ENCODE results near the gene SDR9C7. TPM values are rescaled to one million over a fixed set of nuclear protein-coding genes. Genes with fewer than 3 reads are reported as not detected.

Gene SDR9C7
- total RNA-seq, 1 experiment from 2014 or later: not detected

GRCh38 chr12:56931474-56931978, 2.7 kb downstream of the SDR9C7 start (continued):
- no peak for TF ChIP-seq RAD21 (IDR thresholded peaks at IDR 0.05; ENCODE audit: low read depth)

GRCh38 chr12:56930241-56930640, 4.0 kb downstream of the SDR9C7 start:
- Histone ChIP-seq H3K9ac (ENCODE audit: low read length) (no peak overlapping the region), H3K9me2 (ENCODE audit: insufficient read depth) (no peaks in the 10 kb centered on the region), H3K36me3 (ENCODE audit: control insufficient read depth in 1 of 2, insufficient read depth in 2 of 2, low read length in 2 of 2) (no peaks in the 10 kb centered on the region), H3K4me2 (ENCODE audit: low read length) (no peak overlapping the region), H3K79me2 (ENCODE audit: insufficient read depth, low read length) (no peaks in the 10 kb centered on the region), H3K9me3 (ENCODE audit: control insufficient read depth in 1 of 2, insufficient read depth in 1 of 2, low read depth in 1 of 2, low read length in 2 of 2) (no peaks in the 10 kb centered on the region), H2AFZ (ENCODE audit: low read depth, low read length, poor library complexity, severe bottlenecking) (no peak overlapping the region), H3K27ac (ENCODE audit: low read depth, low read length) (no peak overlapping the region), H3K4me1 (ENCODE audit: control insufficient read depth in 1 of 2, insufficient read depth in 2 of 2, low read length in 2 of 2) (peaks cover 0 to 5% of the 10 kb centered on the region in 2 experiments; a peak in 2 of 4 replicates), H3K27me3 (ENCODE audit: insufficient read depth, low read length) (no peaks in the 10 kb centered on the region; the same call in 1 of the 2 replicates), H4K20me1 (ENCODE audit: insufficient read depth) (no peaks in the 10 kb centered on the region), H3K4me3 (replicated peaks in 1 of 2; ENCODE audit: low read depth in 1 of 2, low read length in 2 of 2) (no peak overlapping the region)
- ChIA-PET CTCF (no interaction called here), POLR2A (no interaction called here), RAD21 (ENCODE audit: low non-redundant PET in 1 of 2, low total read pairs in 2 of 2, uncharacterized antibody in 2 of 2, unreplicated experiment in 2 of 2) (no interaction called here)
- ATAC-seq (no peak), DNase-seq (ENCODE audit: low read depth, low spot score) (no peak)
- BruUV-seq (replicated peaks): no TSS peak
- intact Hi-C loops (cut with micrococcal nuclease): no loop called here
- TF ChIP-seq ELF1 (IDR thresholded peaks at IDR 0.05; ENCODE audit: borderline replicate concordance, low read depth): no peak
- no peak for TF ChIP-seq ZNF274 (IDR thresholded peaks at IDR 0.05; ENCODE audit: low read depth, low read length)
- TF ChIP-seq JUND (IDR thresholded peaks at IDR 0.05): no peak
- TF ChIP-seq SP1 (IDR thresholded peaks at IDR 0.05; ENCODE audit: low read depth): no peak
- no peak for TF ChIP-seq TCF7L2 (IDR thresholded peaks at IDR 0.05; ENCODE audit: borderline replicate concordance, extremely low read depth, insufficient read depth, insufficient read length)
- TF ChIP-seq POLR2A (IDR thresholded peaks at IDR 0.05; ENCODE audit: borderline replicate concordance, extremely low read depth, insufficient read depth, insufficient read length): no peak
- no peak for TF ChIP-seq EZH2 (IDR thresholded peaks at IDR 0.05)
- TF ChIP-seq POLR2AphosphoS5 (IDR thresholded peaks at IDR 0.05; ENCODE audit: low read depth, low read length): no peak
- no peak for TF ChIP-seq FOSL1 (IDR thresholded peaks at IDR 0.05; ENCODE audit: low read depth)
- TF ChIP-seq REST (IDR thresholded peaks at IDR 0.05; ENCODE audit: low read depth): no peak
- TF ChIP-seq EZH2phosphoT487 (IDR thresholded peaks at IDR 0.05; ENCODE audit: borderline replicate concordance): no peak
- TF ChIP-seq ZFX (IDR thresholded peaks at IDR 0.05): no peak
- TF ChIP-seq ATF3 (IDR thresholded peaks at IDR 0.05): no peak
- TF ChIP-seq CBX3 (IDR thresholded peaks at IDR 0.05; ENCODE audit: low read depth): no peak
- no peak for TF ChIP-seq CEBPB (IDR thresholded peaks at IDR 0.05; ENCODE audit: low read depth)
- TF ChIP-seq CTCF (IDR thresholded peaks at IDR 0.05 in 2 of 3, conservative IDR thresholded peaks at IDR 0.05 in 1 of 3; ENCODE audit: borderline replicate concordance in 1 of 3, insufficient read depth in 1 of 3, low read depth in 2 of 3, low read length in 2 of 3): no peak
- TF ChIP-seq RAD21 (IDR thresholded peaks at IDR 0.05; ENCODE audit: low read depth): no peak
- no peak for TF ChIP-seq SIN3A (IDR thresholded peaks at IDR 0.05; ENCODE audit: low read depth)
- no peak for TF ChIP-seq EGR1 (IDR thresholded peaks at IDR 0.05; ENCODE audit: low read depth)
